Endothelial cell of hepatic sinusoid (primary cell): ENCODE measurements around the gene CPA5.
"Not testable (repeated sequence)": the region's sequence is repeated elsewhere in the genome, so short reads cannot be mapped to it uniquely, and the experiment has no call there.

Experiments
- in situ Hi-C: cut with HindIII; loops from 2 replicates; pipeline ENCODE4 v1.10.0; 2017; ENCODE audit warnings: low sequenced_read_pairs

CPA5 gene

GRCh38 chr7:130374507-130374906 lies 29.9 kb downstream of the CPA5 start:
- in situ Hi-C loops, result no loop called here

- in situ Hi-C loops, result not testable (repeated sequence)
Observed at GRCh38 chr7:130376461-130376860, 31.8 kb downstream of the CPA5 start.

GRCh38 chr7:130377178-130377577 lies 32.6 kb downstream of the CPA5 start:
- in situ Hi-C loops, result no loop called here

- in situ Hi-C loops, result no loop called here
Observed at GRCh38 chr7:130379019-130379418, 34.4 kb downstream of the CPA5 start.

- in situ Hi-C loops, result no loop called here
Observed at GRCh38 chr7:130379532-130379920, 34.9 kb downstream of the CPA5 start.

GRCh38 chr7:130379921-130380860 lies 35.6 kb downstream of the CPA5 start, which contains the start of gene CPA1:
Gene CPA1, plus strand, starts transcription at chr7:130380494. Its CDS starts 27 bp downstream, at chr7:130380521.
- in situ Hi-C loops, result no loop called here

GRCh38 chr7:130380861-130381455 lies 36.3 kb downstream of the CPA5 start:
- in situ Hi-C loops, result no loop called here

GRCh38 chr7:130381468-130382312 lies 37.1 kb downstream of the CPA5 start:
- in situ Hi-C loops, result no loop called here

GRCh38 chr7:130383187-130383980 lies 38.8 kb downstream of the CPA5 start:
- in situ Hi-C loops, result no loop called here

GRCh38 chr7:130384371-130384801 lies 39.8 kb downstream of the CPA5 start:
- in situ Hi-C loops, result no loop called here

- in situ Hi-C loops, result no loop called here
Observed at GRCh38 chr7:130384841-130385599, 40.4 kb downstream of the CPA5 start.

GRCh38 chr7:130385600-130386066 lies 41.0 kb downstream of the CPA5 start:
- in situ Hi-C loops, result no loop called here

- in situ Hi-C loops, result no loop called here
Observed at GRCh38 chr7:130386876-130387275, 42.3 kb downstream of the CPA5 start.

- in situ Hi-C loops, result no loop called here
Observed at GRCh38 chr7:130387306-130387627, 42.7 kb downstream of the CPA5 start.

GRCh38 chr7:130387628-130388403 lies 43.2 kb downstream of the CPA5 start:
- in situ Hi-C loops, result no loop called here

GRCh38 chr7:130388671-130389070 lies 44.1 kb downstream of the CPA5 start:
- in situ Hi-C loops, result no loop called here

GRCh38 chr7:130390486-130390885 lies 45.9 kb downstream of the CPA5 start:
- in situ Hi-C loops, result no loop called here

GRCh38 chr7:130393101-130393561 lies 48.5 kb downstream of the CPA5 start:
- in situ Hi-C loops, result no loop called here
